Glutamatergic neuron (in vitro differentiated cells): ENCODE data around the gene PLXNA2. TPM values are rescaled to one million over a fixed set of nuclear protein-coding genes. Genes with fewer than 3 reads are reported as not detected.

Experiments
- DNase-seq: peaks from one replicate; pipeline ENCODE4 v3.0.0; 2022
- H3K27ac Mint-ChIP-seq: one replicate; pipeline ENCODE4 v1.8.0; 2020; ENCODE audit warnings: mild to moderate bottlenecking, mixed read lengths, inconsistent platforms; ENCODE audit not compliant: unreplicated experiment
- H3K27me3 Mint-ChIP-seq: one replicate; pipeline ENCODE4 v1.8.0; 2020; ENCODE audit warnings: mild to moderate bottlenecking, moderate library complexity, mixed read lengths, inconsistent platforms; ENCODE audit not compliant: unreplicated experiment
- H3K36me3 Mint-ChIP-seq: one replicate; pipeline ENCODE4 v1.8.0; 2020; ENCODE audit warnings: mild to moderate bottlenecking, mixed read lengths, inconsistent platforms; ENCODE audit not compliant: unreplicated experiment
- H3K4me1 Mint-ChIP-seq: one replicate; pipeline ENCODE4 v1.8.0; 2020; ENCODE audit warnings: mild to moderate bottlenecking, low read depth, mixed read lengths, inconsistent platforms; ENCODE audit not compliant: unreplicated experiment
- H3K4me3 Mint-ChIP-seq: one replicate; pipeline ENCODE4 v1.8.0; 2020; ENCODE audit warnings: mild to moderate bottlenecking, mixed read lengths, inconsistent platforms; ENCODE audit not compliant: unreplicated experiment
- H3K9me3 Mint-ChIP-seq: one replicate; pipeline ENCODE4 v1.8.0; 2020; ENCODE audit warnings: mild to moderate bottlenecking, moderate library complexity, mixed read lengths, inconsistent platforms; ENCODE audit not compliant: unreplicated experiment
- total RNA-seq: library from RNA; stranded (reverse); fragmentation: NEBNext Ultra II Directional; extraction: Animal tissue kit (Norgen Biotek cat#: 25700); gene quantifications from one replicate; pipeline ENCODE4 v1.2.1, GENCODE V29; 2021; ENCODE audit not compliant: unreplicated experiment
- TF ChIP-seq, protein P1 (sequence below): fragments of 200-600 bp; sonication (generic); IDR thresholded peaks from one replicate; pipeline ENCODE4 v1.5.0; 2021; ENCODE audit not compliant: partially characterized antibody, unreplicated experiment

PLXNA2 gene
- total RNA-seq, 1 donor from 2014 or later = 66.0 TPM

DNA sequence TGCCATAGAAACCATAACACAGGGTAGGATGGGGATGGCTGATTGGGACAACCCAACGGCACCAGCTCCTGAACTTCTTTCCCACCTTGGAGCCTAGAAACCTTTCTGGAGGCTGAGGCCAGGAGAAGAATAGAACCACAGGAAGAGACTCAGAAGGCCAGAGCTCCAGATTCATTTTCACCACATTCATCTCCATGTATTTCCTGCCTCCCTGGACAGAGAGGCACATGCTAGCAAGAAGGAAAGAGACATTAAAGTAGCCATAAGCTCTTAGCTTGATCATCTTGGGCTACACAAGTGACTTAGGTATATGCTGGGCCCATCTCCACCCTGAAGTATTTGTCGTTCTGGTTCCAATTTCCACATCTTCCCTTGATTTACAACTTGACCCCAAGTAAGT lies 44.1 kb downstream of the PLXNA2 start:
- Mint-ChIP-seq H3K4me3 (no peak overlapping the region), H3K27ac (no peak overlapping the region), H3K4me1 (peaks cover 2% of the 10 kb centered on the region), H3K27me3 (no peaks in the 10 kb centered on the region), H3K36me3 (no peaks in the 10 kb centered on the region), H3K9me3 (peaks cover 2% of the 10 kb centered on the region)
- TF ChIP-seq, protein P1, sequence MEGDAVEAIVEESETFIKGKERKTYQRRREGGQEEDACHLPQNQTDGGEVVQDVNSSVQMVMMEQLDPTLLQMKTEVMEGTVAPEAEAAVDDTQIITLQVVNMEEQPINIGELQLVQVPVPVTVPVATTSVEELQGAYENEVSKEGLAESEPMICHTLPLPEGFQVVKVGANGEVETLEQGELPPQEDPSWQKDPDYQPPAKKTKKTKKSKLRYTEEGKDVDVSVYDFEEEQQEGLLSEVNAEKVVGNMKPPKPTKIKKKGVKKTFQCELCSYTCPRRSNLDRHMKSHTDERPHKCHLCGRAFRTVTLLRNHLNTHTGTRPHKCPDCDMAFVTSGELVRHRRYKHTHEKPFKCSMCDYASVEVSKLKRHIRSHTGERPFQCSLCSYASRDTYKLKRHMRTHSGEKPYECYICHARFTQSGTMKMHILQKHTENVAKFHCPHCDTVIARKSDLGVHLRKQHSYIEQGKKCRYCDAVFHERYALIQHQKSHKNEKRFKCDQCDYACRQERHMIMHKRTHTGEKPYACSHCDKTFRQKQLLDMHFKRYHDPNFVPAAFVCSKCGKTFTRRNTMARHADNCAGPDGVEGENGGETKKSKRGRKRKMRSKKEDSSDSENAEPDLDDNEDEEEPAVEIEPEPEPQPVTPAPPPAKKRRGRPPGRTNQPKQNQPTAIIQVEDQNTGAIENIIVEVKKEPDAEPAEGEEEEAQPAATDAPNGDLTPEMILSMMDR = no peak
- no peak for DNase-seq

DNA sequence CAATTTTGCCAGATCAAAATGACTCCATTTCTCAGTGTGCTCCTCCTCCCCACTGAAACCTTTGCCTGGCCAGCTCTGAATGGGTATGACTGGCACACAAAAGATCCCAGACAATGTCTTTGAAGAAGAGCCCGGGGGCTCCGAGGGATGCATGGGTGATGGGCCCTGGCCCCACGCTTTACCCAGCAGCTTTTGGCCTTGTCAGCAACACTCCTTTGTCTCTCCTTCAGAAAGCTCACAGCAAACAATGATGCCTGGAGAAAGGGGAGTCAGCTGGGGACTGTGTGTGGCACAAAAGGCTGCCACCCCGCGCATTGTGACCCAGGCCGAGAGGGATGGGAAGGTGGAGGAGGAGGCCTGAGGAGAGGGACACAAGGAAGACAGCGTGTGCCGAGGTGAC lies 45.9 kb downstream of the PLXNA2 start:
- TF ChIP-seq, protein P1 = no peak
- Mint-ChIP-seq H3K36me3 (no peaks in the 10 kb centered on the region), H3K4me3 (no peak overlapping the region), H3K9me3 (no peaks in the 10 kb centered on the region), H3K27me3 (no peaks in the 10 kb centered on the region), H3K27ac (no peak overlapping the region), H3K4me1 (peaks cover 2% of the 10 kb centered on the region)
- DNase-seq = no peak

DNA sequence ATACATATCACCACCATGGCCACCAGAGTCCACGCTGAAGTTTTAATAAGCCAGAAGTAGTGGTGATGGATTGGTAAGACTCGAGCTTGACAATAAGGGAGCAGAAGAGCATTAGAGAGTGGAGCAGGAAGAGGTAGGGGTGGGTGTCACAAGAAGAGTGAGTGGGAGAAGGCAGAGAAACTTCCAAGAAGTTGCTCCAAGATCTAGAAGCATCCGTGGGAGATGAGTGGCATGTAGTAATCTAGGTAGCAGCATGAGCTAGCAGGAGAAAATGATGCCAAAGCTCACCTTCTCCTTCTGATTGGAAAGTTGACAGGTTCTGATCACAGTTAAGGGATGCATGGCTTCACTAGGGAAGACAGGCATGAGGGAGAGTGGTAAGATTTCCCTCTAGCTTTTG lies 49.2 kb downstream of the PLXNA2 start:
- TF ChIP-seq, protein P1 = no peak
- Mint-ChIP-seq H3K4me1 (no peaks in the 10 kb centered on the region), H3K27me3 (no peaks in the 10 kb centered on the region), H3K9me3 (no peaks in the 10 kb centered on the region), H3K27ac (no peak overlapping the region), H3K4me3 (no peak overlapping the region), H3K36me3 (no peaks in the 10 kb centered on the region)
- DNase-seq = no peak

DNA sequence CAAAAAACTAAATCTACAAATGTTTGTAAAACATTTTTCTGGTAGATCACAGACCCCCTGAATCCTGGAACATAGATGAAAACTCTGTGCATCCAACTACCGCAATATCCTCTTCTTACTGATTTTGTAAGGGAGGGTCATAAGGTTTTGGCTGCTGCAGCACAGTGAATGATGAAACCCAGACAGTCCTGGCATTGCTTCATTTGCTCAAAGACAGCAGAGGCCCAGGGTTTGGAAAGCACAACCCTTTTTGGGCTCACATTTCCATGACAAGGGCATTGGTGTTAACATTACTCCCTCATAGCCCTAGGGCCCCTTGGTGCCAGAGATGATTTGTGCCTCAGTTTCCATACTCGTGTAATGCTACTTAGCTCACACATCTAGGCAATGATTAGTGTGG lies 51.2 kb downstream of the PLXNA2 start:
- Mint-ChIP-seq H3K27me3 (no peaks in the 10 kb centered on the region), H3K4me3 (no peak overlapping the region), H3K27ac (no peak overlapping the region), H3K9me3 (peaks cover 2% of the 10 kb centered on the region), H3K36me3 (no peaks in the 10 kb centered on the region), H3K4me1 (no peaks in the 10 kb centered on the region)
- TF ChIP-seq, protein P1 = no peak
- no peak for DNase-seq

DNA sequence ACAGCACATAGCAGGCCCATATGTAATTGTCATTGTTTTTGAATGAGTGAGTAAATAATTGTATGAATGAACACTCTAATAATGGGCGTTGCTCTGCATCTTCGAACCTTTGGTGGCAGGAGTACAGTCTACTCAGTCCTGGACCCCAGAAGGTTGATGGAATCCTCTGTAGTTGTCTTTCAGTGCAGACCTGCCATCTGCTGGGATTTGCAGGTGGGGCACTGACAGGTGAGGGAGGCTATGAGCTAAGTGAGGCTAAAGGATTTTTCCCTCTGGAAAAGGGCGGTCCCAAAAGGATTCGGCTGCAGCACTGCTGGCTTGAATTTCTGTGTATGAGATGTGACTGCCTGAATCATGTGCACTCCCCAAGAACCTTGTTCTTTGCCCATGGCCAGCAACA lies 53.4 kb downstream of the PLXNA2 start:
- H3K4me3 Mint-ChIP-seq = no peak overlapping the region
- peaks cover 3% of the 10 kb centered on the region for H3K9me3 Mint-ChIP-seq
- no peaks in the 10 kb centered on the region for H3K27me3 Mint-ChIP-seq
- TF ChIP-seq, protein P1 = no peak
- H3K36me3 Mint-ChIP-seq = no peaks in the 10 kb centered on the region
- peaks cover 4% of the 10 kb centered on the region for H3K4me1 Mint-ChIP-seq
- H3K27ac Mint-ChIP-seq = no peak overlapping the region
- no peak for DNase-seq
